HEK293 (cell line): ENCODE measurements around the gene PCSK9.

Experiments used
- GFI1B ChIP-seq: fragments of 450-650 bp; formaldehyde crosslinking; IDR thresholded peaks from 2 replicates; pipeline ENCODE4 v1.5.1; 2016; ENCODE audit warnings: missing biosample characterization, missing genetic modification characterization
- ZNF221 ChIP-seq: fragments of 450-650 bp; formaldehyde crosslinking; IDR thresholded peaks from 2 replicates; pipeline ENCODE4 v1.5.1; 2017; ENCODE audit warnings: missing biosample characterization, missing genetic modification characterization, borderline replicate concordance
- ZNF335 ChIP-seq: fragments of 450-650 bp; formaldehyde crosslinking; conservative IDR thresholded peaks from 2 replicates; pipeline ENCODE4 v1.5.1; 2016; ENCODE audit warnings: missing biosample characterization, missing genetic modification characterization
- ZNF610 ChIP-seq: fragments of 450-650 bp; formaldehyde crosslinking; IDR thresholded peaks from 2 replicates; pipeline ENCODE4 v1.5.1; 2016; ENCODE audit warnings: missing biosample characterization, missing genetic modification characterization, borderline replicate concordance

DNA sequence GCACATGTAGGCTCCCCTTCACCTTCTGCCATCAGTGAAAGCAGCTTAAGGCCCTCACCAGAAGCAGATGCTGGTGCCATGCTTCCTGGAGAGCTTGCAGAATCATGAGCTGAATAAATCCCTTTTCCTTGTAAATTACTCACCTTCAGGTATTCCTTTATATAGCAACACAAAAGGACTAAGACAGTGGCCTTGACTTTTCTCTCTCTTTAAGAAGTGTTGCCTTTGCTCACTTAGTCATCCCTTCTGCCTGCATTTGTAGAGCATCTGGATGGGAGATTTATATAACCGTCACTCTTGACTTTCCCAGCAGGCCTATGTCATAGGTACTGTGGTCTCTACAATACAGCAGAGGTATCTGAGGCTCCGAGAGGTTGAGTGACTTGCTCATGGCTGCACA lies 3.7 kb downstream of the PCSK9 start:
- no peak for TF ChIP-seq ZNF335
- no peak for TF ChIP-seq ZNF610 (tag by site-specific recombination)
- no peak for TF ChIP-seq GFI1B (tag by site-specific recombination)
- no peak for TF ChIP-seq ZNF221 (tag by site-specific recombination)
